H9 (cell line): ENCODE data around the gene PPP4R2. TPM values are rescaled to one million over a fixed set of nuclear protein-coding genes. Genes with fewer than 3 reads are reported as not detected.

ENCODE experiments used
- DNase-seq: peaks from one replicate; pipeline ENCODE4 v3.0.0-alpha.2; 2017
- H2AFZ ChIP-seq: one replicate; pipeline ENCODE4 v1.6.1; 2013; ENCODE audit warnings: mild to moderate bottlenecking, low read length, control low read depth, moderate library complexity
- H2AK5ac ChIP-seq: 2 replicates; pipeline ENCODE4 v1.6.1; 2013; ENCODE audit warnings: low read length, control low read depth, mixed read lengths; ENCODE audit not compliant: insufficient read length
- H2BK120ac ChIP-seq: one replicate; pipeline ENCODE4 v1.6.1; 2013; ENCODE audit warnings: low read depth, mild to moderate bottlenecking, low read length, control low read depth, inconsistent platforms; ENCODE audit not compliant: poor library complexity, severe bottlenecking
- H2BK12ac ChIP-seq: 2 replicates; pipeline ENCODE4 v1.6.1; 2013; ENCODE audit warnings: low read length, control low read depth, mixed read lengths, low read depth; ENCODE audit not compliant: insufficient read length
- H2BK15ac ChIP-seq: 2 replicates; pipeline ENCODE4 v1.6.1; 2013; ENCODE audit warnings: low read depth, low read length, control low read depth
- H2BK20ac ChIP-seq: one replicate; pipeline ENCODE4 v1.6.1; 2013; ENCODE audit warnings: low read depth, mild to moderate bottlenecking, low read length, control low read depth, inconsistent platforms; ENCODE audit not compliant: poor library complexity, severe bottlenecking
- H2BK5ac ChIP-seq: 2 replicates; pipeline ENCODE4 v1.6.1; 2013; ENCODE audit warnings: low read length, control low read depth, mixed read lengths; ENCODE audit not compliant: insufficient read length
- H3K14ac ChIP-seq: 2 replicates; pipeline ENCODE4 v1.6.1; 2013; ENCODE audit warnings: low read length, control low read depth; ENCODE audit not compliant: insufficient read depth
- H3K18ac ChIP-seq: 2 replicates; pipeline ENCODE4 v1.6.1; 2013; ENCODE audit warnings: low read depth, mild to moderate bottlenecking, mixed read lengths, low read length, control low read depth; ENCODE audit not compliant: insufficient read length
- H3K23ac ChIP-seq: 2 replicates; pipeline ENCODE4 v1.6.1; 2013; ENCODE audit warnings: low read length, control low read depth, mixed read lengths, low read depth; ENCODE audit not compliant: insufficient read length
- H3K23me2 ChIP-seq: 2 replicates; pipeline ENCODE4 v1.6.1; 2013; ENCODE audit warnings: low read depth, mild to moderate bottlenecking, mixed read lengths, low read length, control low read depth; ENCODE audit not compliant: insufficient read length, poor library complexity, severe bottlenecking
- H3K27ac ChIP-seq: 2 replicates; pipeline ENCODE4 v1.5.1; 2013; ENCODE audit warnings: low read length, control low read depth, mixed read lengths, low read depth; ENCODE audit not compliant: insufficient read length
- H3K27me3 ChIP-seq: 2 replicates; pipeline ENCODE4 v1.6.1; 2013; ENCODE audit warnings: low read length, control low read depth, inconsistent platforms; ENCODE audit not compliant: insufficient read depth
- H3K4ac ChIP-seq: 2 replicates; pipeline ENCODE4 v1.6.1; 2013; ENCODE audit warnings: low read depth, mild to moderate bottlenecking, control low read depth, inconsistent platforms, low read length, moderate library complexity
- H3K4me1 ChIP-seq: 2 replicates; pipeline ENCODE4 v1.6.1; 2013; ENCODE audit warnings: low read length, control low read depth, inconsistent platforms; ENCODE audit not compliant: insufficient read depth
- H3K4me2 ChIP-seq: 2 replicates; pipeline ENCODE4 v1.6.1; 2013; ENCODE audit warnings: low read length, control low read depth, mixed read lengths; ENCODE audit not compliant: insufficient read length, insufficient read depth
- H3K56ac ChIP-seq: 2 replicates; pipeline ENCODE4 v1.6.1; 2013; ENCODE audit warnings: low read depth, mild to moderate bottlenecking, mixed read lengths, low read length, control low read depth; ENCODE audit not compliant: insufficient read length
- H3K79me1 ChIP-seq: 2 replicates; pipeline ENCODE4 v1.6.1; 2013; ENCODE audit warnings: low read depth, mild to moderate bottlenecking, moderate library complexity, low read length, control low read depth, inconsistent platforms; ENCODE audit not compliant: insufficient read depth, poor library complexity, severe bottlenecking
- H3K79me2 ChIP-seq: 2 replicates; pipeline ENCODE4 v1.6.1; 2013; ENCODE audit warnings: low read length, control low read depth, inconsistent platforms; ENCODE audit not compliant: insufficient read depth
- H3K9ac ChIP-seq: 2 replicates; pipeline ENCODE4 v1.6.1; 2013; ENCODE audit warnings: low read length, control low read depth, mixed read lengths; ENCODE audit not compliant: insufficient read length; ENCODE audit errors: extremely low read depth
- H3K9me3 ChIP-seq: one replicate; pipeline ENCODE4 v1.6.1; 2013; ENCODE audit warnings: low read depth, low read length, inconsistent platforms; ENCODE audit not compliant: control insufficient read depth
- H3T11ph ChIP-seq: one replicate; pipeline ENCODE4 v1.6.1; 2013; ENCODE audit warnings: mild to moderate bottlenecking, low read length, control low read depth, inconsistent platforms
- H4K20me1 ChIP-seq: one replicate; pipeline ENCODE4 v1.6.1; 2013; ENCODE audit not compliant: control insufficient read depth, insufficient read length, insufficient read depth
- H4K5ac ChIP-seq: 2 replicates; pipeline ENCODE4 v1.6.1; 2013; ENCODE audit warnings: low read depth, mild to moderate bottlenecking, mixed read lengths, low read length, control low read depth; ENCODE audit not compliant: insufficient read length
- H4K8ac ChIP-seq: replicated peaks from 2 replicates; pipeline ENCODE4 v1.6.1; 2013; ENCODE audit warnings: low read length, control low read depth, mixed read lengths, low read depth; ENCODE audit not compliant: insufficient read length
- H4K91ac ChIP-seq: 2 replicates; pipeline ENCODE4 v1.6.1; 2013; ENCODE audit warnings: low read depth, mild to moderate bottlenecking, moderate library complexity, mixed read lengths, low read length, control low read depth; ENCODE audit not compliant: insufficient read length
- H3K27ac Mint-ChIP-seq, 3 experiments: 2 replicates in 2 of 3; 3 replicates in 1 of 3; pipeline ENCODE4 v1.8.0; 2020 to 2021; ENCODE audit warnings: mixed read lengths in 3 of 3, mild to moderate bottlenecking in 1 of 3, moderate library complexity in 1 of 3
- H3K27me3 Mint-ChIP-seq: 2 replicates; pipeline ENCODE4 v1.8.0; 2021; ENCODE audit warnings: low read depth, mild to moderate bottlenecking, moderate library complexity, mixed read lengths
- H3K36me3 Mint-ChIP-seq, 3 experiments: 2 replicates in 2 of 3; 3 replicates in 1 of 3; pipeline ENCODE4 v1.8.0; 2020 to 2021; ENCODE audit warnings: low read depth in 3 of 3, mixed read lengths in 3 of 3; ENCODE audit not compliant: insufficient read depth in 1 of 3
- H3K4me1 Mint-ChIP-seq, 2 experiments: 2 replicates each; pipeline ENCODE4 v1.8.0; 2020; ENCODE audit warnings: mixed read lengths in 2 of 2
- H3K4me3 Mint-ChIP-seq, 2 experiments: 2 replicates in 1 of 2; 3 replicates in 1 of 2; pipeline ENCODE4 v1.8.0; 2020 to 2021; ENCODE audit warnings: mild to moderate bottlenecking in 2 of 2, mixed read lengths in 2 of 2, moderate library complexity in 1 of 2
- H3K9me3 Mint-ChIP-seq, 2 experiments: 2 replicates in 1 of 2; 3 replicates in 1 of 2; pipeline ENCODE4 v1.8.0; 2020; ENCODE audit warnings: mild to moderate bottlenecking in 2 of 2, mixed read lengths in 2 of 2, moderate library complexity in 1 of 2
- CTCF ChIP-seq: fragments of 200-600 bp; sonication (generic); conservative IDR thresholded peaks from 3 replicates; pipeline ENCODE4 v1.8.0; 2021; ENCODE audit warnings: antibody characterized with exemption, mild to moderate bottlenecking
- WGBS: extraction: QIAGEN DNeasy Blood & Tissue Kit; methylation state at CpG from one replicate; pipeline ENCODE4 v1.1.7; 2013; ENCODE audit warnings: missing lambda C conversion rate, low lambda C conversion rate, mixed read lengths; ENCODE audit not compliant: insufficient read length; ENCODE audit errors: extremely low coverage; 5-methylcytosine and 5-hydroxymethylcytosine counted together
- total RNA-seq: library from RNA; stranded (reverse); gene quantifications from 2 replicates; pipeline ENCODE4 v1.2.1, GENCODE V29; 2021

Gene PPP4R2
- total RNA-seq, 1 experiment from 2014 or later: 132 TPM

GRCh38 chr3:72997421-72997961, 880 bp downstream of the PPP4R2 start:
- H3K9me3 ChIP-seq: no peaks in the 10 kb centered on the region
- H3K79me1 ChIP-seq: no peaks in the 10 kb centered on the region
- peak overlapping the region; percentile 46 for H2BK5ac ChIP-seq
- H2AK5ac ChIP-seq: peak overlapping the region; percentile 71
- no peak overlapping the region; the same call in 1 of the 2 replicates for H3K4ac ChIP-seq
- peak overlapping the region; percentile 98 for H3K9ac ChIP-seq
- H3K14ac ChIP-seq: peak overlapping the region; percentile 90; the same call in 1 of the 2 replicates
- H3K4me2 ChIP-seq: peak overlapping the region; percentile 91
- no peak overlapping the region for H2BK20ac ChIP-seq
- no peak overlapping the region for H2BK15ac ChIP-seq
- H3K27me3 ChIP-seq: no peaks in the 10 kb centered on the region
- peak overlapping the region; percentile 84 to 89 for H3K4me3 Mint-ChIP-seq
- peak overlapping the region; percentile 83 for H3K27ac ChIP-seq
- no peak overlapping the region for H3T11ph ChIP-seq
- no peak overlapping the region for H4K91ac ChIP-seq
- H2BK12ac ChIP-seq: peak overlapping the region; percentile 67
- no peak overlapping the region for H2BK120ac ChIP-seq
- peaks cover 10% of the 10 kb centered on the region for H3K23me2 ChIP-seq
- peaks cover 21 to 47% (median 45%) of the 10 kb centered on the region in 3 experiments for H3K36me3 Mint-ChIP-seq
- no peaks in the 10 kb centered on the region for H3K4me1 ChIP-seq
- peak; percentile 65 for TF ChIP-seq CTCF
- H3K27ac Mint-ChIP-seq: peak overlapping the region; percentile 95 to 99 (median 97)
- peak overlapping the region; percentile 90 for H4K5ac ChIP-seq
- H3K56ac ChIP-seq: no peak overlapping the region
- H3K4me1 Mint-ChIP-seq: peaks cover 23 to 41% of the 10 kb centered on the region in 2 experiments
- no CpG with 5 or more reads among the region's 16 CpGs for WGBS
- no peak overlapping the region for H3K23ac ChIP-seq
- peaks cover 46% of the 10 kb centered on the region for H3K79me2 ChIP-seq
- no peak for DNase-seq
- no peaks in the 10 kb centered on the region for H4K20me1 ChIP-seq
- H2AFZ ChIP-seq: no peak overlapping the region
- peak overlapping the region; percentile 95 for H3K18ac ChIP-seq
- H3K9me3 Mint-ChIP-seq: no peaks in the 10 kb centered on the region
- H4K8ac ChIP-seq: no peak overlapping the region
- no peaks in the 10 kb centered on the region; the same call in 1 of the 2 replicates for H3K27me3 Mint-ChIP-seq
